KMS-11 (cell line): Measurements from ENCODE around the gene TCF12.

ENCODE experiments used
- H2AFZ ChIP-seq: fragments of 200-600 bp; sonication (generic); 2 replicates; pipeline ENCODE4 v1.6.1; 2016; ENCODE audit warnings: antibody characterized with exemption, mixed run types, low read depth
- H3K27ac ChIP-seq: fragments of 200-600 bp; sonication (generic); 2 replicates; pipeline ENCODE4 v1.6.1; 2016; ENCODE audit warnings: mild to moderate bottlenecking, mixed run types
- H3K27me3 ChIP-seq: fragments of 200-600 bp; sonication (generic); 2 replicates; pipeline ENCODE4 v1.6.1; 2017; ENCODE audit warnings: mild to moderate bottlenecking, low read depth, mixed run types, moderate library complexity; ENCODE audit not compliant: insufficient read depth
- H3K36me3 ChIP-seq: fragments of 200-600 bp; sonication (generic); 2 replicates; pipeline ENCODE4 v1.6.1; 2017; ENCODE audit warnings: mild to moderate bottlenecking, mixed run types; ENCODE audit not compliant: insufficient read depth
- H3K4me1 ChIP-seq: fragments of 200-600 bp; sonication (generic); 2 replicates; pipeline ENCODE4 v1.6.1; 2016; ENCODE audit warnings: mild to moderate bottlenecking, low read depth, mixed run types; ENCODE audit not compliant: poor library complexity, severe bottlenecking
- H3K4me2 ChIP-seq: fragments of 200-600 bp; sonication (generic); 2 replicates; pipeline ENCODE4 v1.7.0; 2016; ENCODE audit warnings: mild to moderate bottlenecking, mixed run types
- H3K4me3 ChIP-seq: fragments of 200-600 bp; sonication (generic); IDR thresholded peaks from 2 replicates; pipeline ENCODE4 v1.6.1; 2017; ENCODE audit warnings: low read depth, low read length, mixed read lengths; ENCODE audit not compliant: insufficient read depth
- H3K79me2 ChIP-seq: fragments of 200-600 bp; sonication (generic); 2 replicates; pipeline ENCODE4 v1.6.1; 2016; ENCODE audit warnings: low read depth, mixed run types; ENCODE audit not compliant: insufficient read depth
- H3K9ac ChIP-seq: fragments of 200-600 bp; sonication (generic); 2 replicates; pipeline ENCODE4 v1.6.1; 2016; ENCODE audit warnings: mild to moderate bottlenecking, mixed run types
- H4K20me1 ChIP-seq: fragments of 200-600 bp; sonication (generic); 2 replicates; pipeline ENCODE4 v1.6.1; 2016; ENCODE audit warnings: mild to moderate bottlenecking, mixed run types; ENCODE audit not compliant: insufficient read depth
- CTCF ChIP-seq: fragments of 200-600 bp; sonication (generic); conservative IDR thresholded peaks from 2 replicates; pipeline ENCODE4 v1.6.1; 2017; ENCODE audit warnings: low read depth, mild to moderate bottlenecking, antibody characterized with exemption, low read length, moderate library complexity, mixed read lengths

Gene TCF12

GRCh38 chr15:57227899-57228298 is 309.5 kb downstream of the TCF12 start:
- Histone ChIP-seq H4K20me1 (no peaks in the 10 kb centered on the region), H3K36me3 (no peaks in the 10 kb centered on the region), H3K4me1 (peaks cover 7% of the 10 kb centered on the region), H3K9ac (no peak overlapping the region), H3K79me2 (no peaks in the 10 kb centered on the region), H3K27ac (no peak overlapping the region), H3K27me3 (no peaks in the 10 kb centered on the region), H2AFZ (no peak overlapping the region), H3K4me3 (no peak overlapping the region), H3K4me2 (no peak overlapping the region)
- no peak for TF ChIP-seq CTCF

- Histone ChIP-seq H4K20me1 (no peaks in the 10 kb centered on the region), H3K27me3 (no peaks in the 10 kb centered on the region), H3K9ac (no peak overlapping the region), H3K4me3 (no peak overlapping the region), H3K4me1 (peaks cover 7% of the 10 kb centered on the region), H3K36me3 (no peaks in the 10 kb centered on the region), H3K27ac (no peak overlapping the region), H3K79me2 (no peaks in the 10 kb centered on the region), H2AFZ (no peak overlapping the region), H3K4me2 (no peak overlapping the region)
- TF ChIP-seq CTCF: no peak
Measured at GRCh38 chr15:57228395-57228794, 310.0 kb downstream of the TCF12 start.

GRCh38 chr15:57229051-57229450 is 310.6 kb downstream of the TCF12 start:
- Histone ChIP-seq H3K4me1 (peaks cover 7% of the 10 kb centered on the region), H3K9ac (no peak overlapping the region), H3K36me3 (no peaks in the 10 kb centered on the region), H4K20me1 (no peaks in the 10 kb centered on the region), H3K27ac (no peak overlapping the region), H3K27me3 (no peaks in the 10 kb centered on the region), H3K4me3 (no peak overlapping the region), H2AFZ (no peak overlapping the region), H3K79me2 (no peaks in the 10 kb centered on the region), H3K4me2 (no peak overlapping the region)
- TF ChIP-seq CTCF: no peak

- H3K27ac ChIP-seq: no peak overlapping the region
- H3K36me3 ChIP-seq: no peaks in the 10 kb centered on the region
- H3K4me2 ChIP-seq: no peak overlapping the region
- H3K27me3 ChIP-seq: no peaks in the 10 kb centered on the region
- H2AFZ ChIP-seq: no peak overlapping the region
- no peak for TF ChIP-seq CTCF
- H3K79me2 ChIP-seq: no peaks in the 10 kb centered on the region
- no peaks in the 10 kb centered on the region for H3K4me1 ChIP-seq
- no peak overlapping the region for H3K9ac ChIP-seq
- no peak overlapping the region for H3K4me3 ChIP-seq
- H4K20me1 ChIP-seq: no peaks in the 10 kb centered on the region
Measured at GRCh38 chr15:57231559-57231958, 313.1 kb downstream of the TCF12 start.

- no peaks in the 10 kb centered on the region for H4K20me1 ChIP-seq
- no peak overlapping the region for H3K27ac ChIP-seq
- no peak overlapping the region for H2AFZ ChIP-seq
- TF ChIP-seq CTCF: no peak
- H3K4me2 ChIP-seq: no peak overlapping the region
- H3K79me2 ChIP-seq: no peaks in the 10 kb centered on the region
- H3K4me3 ChIP-seq: no peak overlapping the region
- no peaks in the 10 kb centered on the region for H3K27me3 ChIP-seq
- no peaks in the 10 kb centered on the region for H3K36me3 ChIP-seq
- no peaks in the 10 kb centered on the region for H3K4me1 ChIP-seq
- no peak overlapping the region for H3K9ac ChIP-seq
Measured at GRCh38 chr15:57234156-57234555, 315.7 kb downstream of the TCF12 start.
